HG02798 (cell line): ENCODE data around the gene KRTAP5-6.
"Not testable (repeated sequence)": the region's sequence is repeated elsewhere in the genome, so short reads cannot be mapped to it uniquely, and the experiment has no call there.

Experiments
- ATAC-seq: cut with Tn5 transposase; IDR thresholded peaks from one replicate; pipeline ENCODE4 v1.9.1; 2021; ENCODE audit warnings: mild to moderate bottlenecking; ENCODE audit not compliant: unreplicated experiment, poor library complexity

Gene KRTAP5-6

DNA sequence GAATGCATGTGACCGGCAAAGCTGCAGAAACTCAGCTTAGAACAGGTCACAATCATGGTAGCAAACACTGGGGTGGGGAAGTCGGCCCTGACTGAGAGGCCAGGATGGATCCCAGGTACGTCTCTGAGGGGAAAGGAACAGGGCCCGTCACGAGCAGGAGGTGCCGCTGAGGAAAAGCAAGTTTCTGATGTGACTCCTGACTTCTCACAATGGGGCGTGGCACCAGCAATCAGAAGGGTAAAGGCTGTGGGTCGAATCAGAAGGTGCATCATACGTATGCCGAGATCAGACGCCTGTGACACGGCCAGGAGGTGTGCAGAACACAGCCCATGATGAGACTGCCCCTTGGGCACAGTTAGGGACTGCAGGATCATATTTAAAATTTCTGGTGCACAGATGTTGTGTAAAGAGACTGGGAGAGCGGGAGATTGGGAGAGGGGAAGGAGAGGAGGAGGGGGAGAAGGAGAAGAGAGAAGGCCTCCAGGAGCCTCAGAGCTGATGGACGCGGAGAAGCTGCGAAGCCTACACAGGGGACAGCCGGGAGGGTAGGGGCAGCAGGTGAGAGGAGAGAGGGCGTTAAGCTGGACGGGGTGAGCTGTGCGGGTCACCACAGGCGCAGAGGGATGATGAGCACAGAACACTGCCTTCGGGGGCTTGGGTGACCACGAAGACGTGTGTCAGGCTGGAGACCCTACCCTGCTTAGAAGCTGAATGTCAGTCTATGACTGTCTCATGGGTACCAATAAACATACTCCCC is 36.7 kb upstream of the KRTAP5-6 start:
- ATAC-seq, result no peak

DNA sequence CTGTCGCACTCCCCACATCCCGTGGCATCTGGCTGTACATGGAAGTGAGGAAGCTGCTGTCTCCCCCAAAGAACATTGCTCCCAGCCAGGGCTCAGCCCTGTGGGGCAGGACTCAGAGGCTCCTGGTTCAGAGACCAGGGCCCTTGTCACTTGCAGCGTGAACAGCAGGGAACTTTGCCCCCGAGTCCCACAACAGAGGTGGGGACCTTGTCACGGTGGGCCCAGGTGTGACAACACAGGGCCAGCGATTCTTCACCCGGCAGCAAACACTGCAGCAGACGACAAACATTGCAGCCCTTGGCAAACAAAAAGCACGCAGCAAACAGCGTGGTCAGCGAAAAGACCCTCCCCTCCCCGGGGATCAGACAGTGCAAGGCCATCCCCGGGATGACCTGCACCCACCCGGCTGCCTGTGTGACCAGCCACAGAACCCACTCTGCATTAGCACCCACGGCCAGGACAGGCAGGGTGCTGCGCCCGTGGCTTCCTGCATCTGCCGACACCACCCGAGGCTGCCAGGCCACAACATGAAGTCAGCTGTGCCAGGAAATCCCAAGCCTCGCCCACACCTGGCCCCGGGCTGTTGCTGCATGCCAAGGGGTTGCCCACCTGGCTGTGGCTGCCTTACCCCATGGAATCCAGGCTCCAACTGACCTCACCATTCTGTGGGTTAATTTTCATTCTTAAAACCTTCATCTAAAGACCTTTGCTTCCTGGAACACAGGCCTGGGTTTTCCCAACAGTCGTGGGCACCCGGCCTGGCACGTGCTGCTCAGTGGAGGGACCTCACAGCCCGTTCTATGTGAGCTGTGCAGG is 35.3 kb upstream of the KRTAP5-6 start:
- not testable (repeated sequence) for ATAC-seq

DNA sequence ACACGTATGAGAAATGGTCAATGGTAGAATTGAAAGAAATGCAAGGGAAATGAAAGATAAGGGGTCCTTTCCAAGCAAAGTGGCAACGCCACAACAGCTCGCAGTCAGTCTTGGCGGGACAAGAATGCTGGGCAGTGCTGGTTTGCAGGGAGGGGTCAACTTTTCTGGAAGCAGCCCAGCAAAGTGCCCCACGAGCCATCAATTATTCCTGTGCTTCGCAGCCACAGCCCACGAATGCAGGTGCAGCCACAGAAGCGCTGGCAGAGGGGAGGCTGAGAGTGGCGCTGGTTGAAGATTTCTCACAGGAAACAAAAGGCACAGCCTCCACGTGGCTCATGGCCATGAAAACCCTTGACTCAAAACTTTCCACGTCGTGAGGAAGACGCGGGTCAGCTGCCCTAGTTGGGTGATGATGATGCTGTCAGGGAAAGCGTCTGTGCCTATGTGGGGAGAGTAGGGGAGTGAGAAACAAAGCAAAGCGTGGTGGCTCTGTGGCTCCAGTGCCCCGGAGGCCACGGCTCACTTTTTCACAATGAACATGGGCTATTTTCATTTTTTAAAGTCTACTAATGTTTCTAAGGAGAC is 34.2 kb upstream of the KRTAP5-6 start:
- not testable (repeated sequence) for ATAC-seq

DNA sequence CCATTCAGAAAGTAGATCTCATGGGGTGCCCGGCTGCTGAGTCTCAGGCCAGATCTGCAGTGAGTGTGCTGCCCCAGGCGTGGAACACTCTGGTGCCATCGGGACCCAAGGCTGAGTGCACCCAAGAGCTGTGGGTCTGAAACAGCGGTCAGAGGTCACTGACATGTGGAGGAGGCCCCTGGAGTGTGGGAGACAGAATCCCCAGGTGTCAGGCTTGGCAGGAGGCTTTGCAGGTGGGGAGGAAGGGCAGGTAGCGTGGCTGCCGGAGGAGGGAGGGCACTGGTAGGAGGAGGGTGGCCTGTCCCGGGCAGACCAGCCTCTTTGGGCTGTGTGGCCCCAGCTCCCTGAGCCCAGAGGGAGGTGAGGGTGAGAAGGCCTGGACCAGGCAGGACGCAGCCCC is 31.7 kb upstream of the KRTAP5-6 start:
- no peak for ATAC-seq

DNA sequence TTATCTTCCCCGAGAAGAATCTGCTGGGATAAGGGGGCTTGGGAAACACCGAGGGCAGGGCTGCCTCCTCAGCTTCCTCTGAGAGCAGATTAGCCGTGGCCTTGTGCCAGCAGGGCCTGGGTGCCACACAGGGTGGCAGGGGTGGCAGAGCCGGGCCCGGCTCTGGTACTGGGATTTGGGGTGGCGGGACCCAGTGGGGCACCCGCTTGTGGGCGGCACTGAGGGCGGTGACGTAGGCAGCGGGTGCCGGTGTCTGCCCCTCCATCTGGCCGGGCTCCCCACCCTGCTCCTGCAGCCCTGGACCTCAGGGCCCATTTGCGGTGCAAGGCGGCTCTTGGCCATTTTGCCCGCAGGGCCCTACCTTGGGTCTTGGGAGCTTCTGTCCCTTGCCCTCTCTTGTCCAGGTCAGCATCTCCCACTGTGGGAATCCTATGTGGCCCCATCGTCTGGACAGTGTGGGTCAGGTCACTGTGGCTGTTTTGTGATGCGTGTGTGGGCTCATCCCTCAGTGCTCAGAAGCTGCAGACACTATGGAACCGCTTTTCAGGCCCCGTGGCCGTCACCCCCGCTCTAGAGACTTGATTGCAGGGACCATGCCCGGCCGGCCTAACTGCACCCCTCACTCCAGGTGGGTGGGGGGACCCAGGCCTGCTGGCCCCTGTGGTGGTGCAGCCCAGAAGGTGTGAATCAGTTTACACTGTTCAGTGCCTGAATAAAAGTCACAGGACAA is 29.7 kb upstream of the KRTAP5-6 start:
- no peak for ATAC-seq

DNA sequence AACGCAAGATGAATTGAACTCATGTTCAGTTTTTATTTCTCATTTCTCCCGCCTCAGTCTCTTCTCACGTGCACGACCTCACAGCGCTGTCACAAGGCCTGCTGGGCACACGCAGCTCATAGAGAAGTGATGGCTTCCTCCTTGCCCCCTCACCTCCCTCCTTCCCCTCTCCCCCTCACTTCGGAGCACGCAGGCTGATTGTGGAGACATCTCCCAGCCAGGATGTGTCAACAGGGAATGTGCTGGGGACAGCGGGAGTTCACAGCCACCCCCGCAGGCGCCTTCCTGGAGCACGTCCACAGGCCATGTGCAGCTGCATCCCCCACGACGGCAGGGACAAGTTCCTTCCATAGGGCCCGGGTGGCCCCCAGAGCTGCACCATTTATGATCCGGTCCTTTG is 29.1 kb upstream of the KRTAP5-6 start:
- ATAC-seq, result no peak

DNA sequence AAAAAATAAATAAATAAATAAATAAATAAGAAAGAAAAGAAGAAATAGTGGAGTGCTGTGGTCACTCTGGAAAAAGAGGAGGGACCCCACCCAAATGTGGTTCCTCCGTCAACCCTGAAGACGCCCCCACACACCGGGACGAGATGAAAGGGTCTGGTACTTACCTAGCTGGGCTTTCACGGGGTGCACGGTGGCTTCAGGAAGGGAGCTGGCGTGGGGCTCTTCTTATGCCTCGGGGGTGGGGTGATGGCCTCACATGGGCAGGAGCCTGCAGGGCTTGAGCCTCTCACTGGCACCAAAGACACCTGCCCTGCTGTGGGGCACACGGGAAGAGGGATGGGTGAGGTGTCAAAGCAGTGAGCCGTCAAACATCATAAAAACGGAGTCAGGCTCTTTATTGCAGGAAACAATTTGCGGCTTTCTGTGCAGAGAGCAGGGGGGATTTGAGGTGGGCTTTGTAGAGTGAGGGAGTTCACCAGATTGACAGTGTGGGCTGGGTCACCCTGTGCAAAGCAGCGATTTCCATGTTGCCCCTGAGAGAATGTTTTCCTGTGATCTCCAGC is 28.0 kb upstream of the KRTAP5-6 start:
- no peak for ATAC-seq

DNA sequence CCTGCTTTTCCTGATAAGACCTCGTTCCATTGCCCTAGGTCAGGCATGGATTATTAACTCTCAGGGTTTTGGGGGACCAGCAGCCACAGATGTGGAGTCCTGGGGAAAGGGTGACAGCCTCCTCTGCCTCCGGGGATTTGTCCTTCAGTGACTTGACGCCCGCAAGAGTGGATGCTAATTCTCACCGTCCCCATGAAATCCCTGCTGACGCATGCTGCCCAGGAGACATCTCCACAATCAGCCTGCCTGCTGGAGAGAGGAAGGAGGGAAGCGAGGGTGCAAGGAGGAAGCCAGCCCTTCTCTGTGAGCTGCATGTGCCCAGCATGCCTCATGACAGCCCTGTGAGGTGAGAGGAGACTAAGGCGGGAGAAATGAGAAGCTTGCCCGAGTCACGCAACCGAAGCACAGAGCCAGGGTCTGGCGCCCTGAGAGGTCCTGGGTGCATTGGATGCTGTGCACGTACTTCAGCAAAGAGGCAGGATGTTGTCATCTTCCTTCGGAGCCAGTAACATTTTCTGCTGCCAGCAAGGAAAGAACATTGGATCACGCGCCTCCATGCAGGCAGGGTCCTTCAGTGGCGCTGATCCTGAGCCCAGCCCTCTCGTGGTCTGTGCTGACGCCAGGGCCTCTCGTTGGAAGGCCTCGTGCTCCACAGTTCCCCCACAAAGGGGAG is 27.3 kb upstream of the KRTAP5-6 start:
- ATAC-seq, result no peak

DNA sequence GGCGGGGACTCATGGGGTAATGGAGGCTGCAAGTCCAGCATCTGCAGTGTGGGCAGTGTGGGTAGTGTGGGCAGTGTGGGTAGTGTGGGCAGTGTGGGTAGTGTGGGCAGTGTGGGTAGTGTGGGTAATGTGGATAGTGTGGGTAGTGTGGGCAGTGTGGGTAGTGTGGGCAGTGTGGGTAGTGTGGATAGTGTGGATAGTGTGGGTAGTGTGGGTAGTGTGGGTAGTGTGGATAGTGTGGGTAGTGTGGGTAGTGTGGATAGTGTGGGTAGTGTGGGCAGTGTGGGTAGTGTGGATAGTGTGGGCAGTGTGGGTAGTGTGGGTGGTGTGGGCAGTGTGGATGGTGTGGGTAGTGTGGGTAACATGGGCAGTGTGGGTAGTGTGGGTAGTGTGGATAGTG is 26.5 kb upstream of the KRTAP5-6 start:
- ATAC-seq, result not testable (repeated sequence)

DNA sequence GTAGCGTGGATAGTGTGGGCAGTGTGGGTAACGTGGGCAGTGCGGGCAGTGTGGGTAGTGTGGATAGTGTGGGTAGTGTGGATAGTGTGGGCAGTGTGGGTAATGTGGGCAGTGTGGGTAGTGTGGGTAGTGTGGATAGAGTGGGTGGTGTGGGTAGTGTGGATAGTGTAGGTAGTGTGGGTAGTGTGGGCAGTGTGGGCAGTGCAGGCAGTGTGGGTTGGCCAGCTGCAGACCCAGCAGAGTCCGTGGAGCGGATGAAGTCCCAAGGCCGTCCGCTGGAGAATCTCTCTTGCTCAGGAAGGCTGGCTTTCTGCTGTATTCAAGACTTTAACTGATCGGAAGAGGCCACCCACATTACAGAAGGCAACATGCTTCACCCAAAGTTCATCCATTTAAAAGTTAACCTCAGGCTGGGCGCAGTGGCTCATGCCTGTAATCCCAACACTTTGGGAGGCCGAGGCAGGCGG is 26.1 kb upstream of the KRTAP5-6 start:
- ATAC-seq, result no peak

DNA sequence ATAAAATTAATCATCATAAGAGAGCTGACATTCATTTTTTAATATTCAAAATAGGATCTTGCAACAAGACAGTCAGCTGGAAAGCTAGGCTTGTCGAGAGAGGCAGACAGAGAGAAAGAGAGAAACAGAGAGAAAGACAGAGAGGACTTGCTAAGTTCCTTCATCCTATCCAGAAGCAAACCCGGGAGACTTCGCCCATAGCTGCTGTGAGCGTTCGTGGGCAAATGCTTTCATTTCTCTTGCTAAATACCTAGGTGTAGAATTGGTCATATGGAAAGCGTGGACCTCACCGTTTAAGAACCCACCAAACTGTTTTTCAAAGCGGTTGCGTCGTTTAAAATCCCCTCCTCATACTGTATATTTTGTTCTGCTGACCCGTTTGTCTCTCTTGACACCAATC is 25.3 kb upstream of the KRTAP5-6 start:
- ATAC-seq, result no peak

DNA sequence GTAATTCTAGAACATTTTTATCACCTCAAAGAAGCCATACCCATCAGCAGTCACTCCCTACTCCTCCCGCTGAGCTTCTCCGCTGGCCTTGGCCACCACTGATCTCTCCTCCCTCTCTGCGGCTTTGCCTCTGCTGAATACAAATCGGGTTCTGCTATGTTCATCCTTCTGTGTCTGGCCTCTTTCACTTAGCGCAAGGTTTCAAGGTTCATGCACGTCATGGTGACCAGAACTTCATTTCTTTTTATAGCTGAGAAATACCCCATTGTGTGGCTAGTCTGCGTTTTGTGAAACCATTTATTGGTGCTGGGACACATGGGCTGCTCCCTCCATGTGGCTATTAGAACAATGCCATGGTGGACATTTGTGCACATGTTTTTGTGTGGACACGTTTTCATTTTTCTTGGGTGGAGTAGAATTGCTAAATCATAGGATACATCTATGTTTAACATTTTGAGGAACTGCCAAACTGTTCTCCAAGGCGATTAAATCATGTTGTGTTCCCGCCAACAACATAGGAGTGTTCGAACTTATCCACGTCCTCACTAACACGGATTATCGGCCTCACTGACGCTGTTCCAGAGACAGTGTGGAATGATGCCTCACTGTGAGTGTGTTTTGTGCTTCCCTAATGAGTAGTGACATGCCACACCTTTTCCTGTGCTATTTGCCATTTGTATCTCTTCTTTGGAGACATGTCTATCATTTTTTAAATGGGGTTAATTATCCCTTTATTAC is 24.2 kb upstream of the KRTAP5-6 start:
- no peak for ATAC-seq

DNA sequence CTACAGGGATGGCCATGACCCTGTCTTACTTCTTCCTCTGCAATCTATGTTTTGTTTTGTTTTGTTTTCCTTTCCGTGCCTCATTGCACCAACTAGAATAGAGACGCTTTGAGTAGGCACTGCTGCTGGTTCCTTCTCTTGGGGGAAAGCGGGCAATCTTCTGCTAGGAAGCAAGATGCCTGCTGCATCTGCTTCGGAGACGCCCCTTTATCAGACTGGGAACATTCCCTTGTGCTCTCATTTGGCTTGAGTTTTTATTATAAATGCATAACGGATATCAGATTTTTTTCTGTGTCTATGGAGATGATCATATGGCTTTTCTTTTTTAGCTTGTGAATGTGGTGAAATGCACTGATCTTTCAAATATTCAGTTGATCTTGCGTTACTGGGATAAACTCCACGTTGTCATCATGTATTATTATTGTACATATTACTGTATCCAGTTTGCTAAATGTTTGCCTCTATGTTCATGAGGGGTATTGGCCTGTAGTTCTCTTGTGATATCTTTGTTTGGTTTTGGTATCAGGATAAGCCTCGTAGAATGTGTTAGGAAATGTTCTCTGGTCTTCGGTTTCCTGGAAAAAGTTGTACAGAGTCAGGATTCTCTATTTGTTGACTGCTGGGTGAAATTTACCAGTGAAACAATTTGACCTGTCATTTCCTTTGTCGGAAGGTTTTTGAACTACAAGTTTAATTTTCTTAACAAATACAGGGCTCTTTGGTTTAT is 23.4 kb upstream of the KRTAP5-6 start:
- no peak for ATAC-seq

DNA sequence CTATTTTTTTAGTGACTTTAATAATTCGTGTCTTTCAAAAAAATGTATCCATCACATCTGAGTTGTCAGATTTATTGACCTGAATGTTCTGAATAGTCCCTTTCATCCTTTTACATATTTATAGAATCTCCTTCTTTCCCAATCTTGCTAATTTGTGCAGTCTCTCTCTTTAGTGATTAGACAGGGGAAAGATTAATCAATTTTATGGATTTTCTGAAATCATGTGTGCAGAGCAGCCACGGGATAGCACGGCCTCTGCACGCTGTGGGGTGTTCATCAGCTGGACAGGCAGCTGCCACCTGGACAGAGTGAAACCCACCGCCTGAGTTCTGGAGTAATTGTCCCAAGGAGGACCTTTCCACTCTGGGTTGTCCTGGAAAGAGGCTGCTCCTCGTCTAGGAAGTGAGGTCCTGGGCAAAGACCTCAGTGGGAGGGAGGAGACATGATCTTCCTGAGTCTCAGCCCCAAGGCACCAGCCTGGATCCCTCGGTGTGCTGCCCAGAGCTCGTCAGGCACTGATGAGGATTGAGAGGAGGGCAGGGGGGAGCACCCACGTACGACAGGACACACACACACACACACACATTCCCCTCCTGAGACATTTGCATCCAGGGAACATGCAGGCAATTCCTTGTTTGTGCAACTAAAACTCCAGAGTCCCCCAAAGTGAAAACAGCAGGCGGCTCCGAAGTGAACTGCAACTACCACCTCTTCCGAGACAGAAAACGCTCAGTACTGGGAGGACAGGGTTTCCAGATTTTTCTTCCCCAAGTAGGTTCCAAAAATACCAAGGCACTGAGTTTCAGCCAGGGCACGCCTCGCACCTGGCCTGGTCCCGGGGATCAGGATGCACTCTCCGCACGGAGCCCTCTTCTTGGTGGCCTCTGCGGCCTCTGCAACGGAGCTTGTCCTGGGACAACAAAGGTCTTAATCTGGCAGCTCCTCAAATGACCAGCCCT is 22.5 kb upstream of the KRTAP5-6 start:
- ATAC-seq, result no peak

DNA sequence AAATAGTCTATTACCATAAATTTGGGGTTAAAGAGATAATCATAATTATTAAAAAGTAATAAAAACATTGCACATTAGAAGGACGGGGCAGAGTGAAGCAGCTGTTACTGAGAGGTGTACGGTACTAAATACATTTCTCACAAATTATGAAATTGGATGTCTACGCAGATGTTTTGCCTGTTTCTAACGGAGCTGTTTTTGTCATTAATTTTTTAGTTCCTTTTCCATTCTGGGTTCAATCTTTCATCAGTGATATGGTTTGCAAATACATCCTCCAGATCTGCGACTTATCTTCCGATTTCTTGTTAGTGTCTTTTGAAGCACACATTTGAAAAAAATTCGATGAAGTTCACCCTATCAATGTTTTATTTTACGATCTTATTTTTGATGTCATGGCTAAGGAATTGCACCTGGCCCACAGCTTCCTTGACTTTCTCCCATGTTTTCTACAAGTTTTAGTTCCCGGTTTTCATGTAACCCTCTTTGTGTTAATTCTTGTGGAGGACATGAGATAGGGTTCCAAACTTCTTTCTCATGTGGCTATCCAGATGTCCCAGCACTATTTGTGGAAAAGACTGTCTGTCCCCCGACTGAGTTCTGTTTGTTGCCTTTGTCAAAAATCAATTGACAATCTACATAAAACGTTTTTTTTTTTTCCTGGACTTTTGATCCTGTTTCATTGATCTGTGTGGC is 21.3 kb upstream of the KRTAP5-6 start:
- ATAC-seq, result no peak

DNA sequence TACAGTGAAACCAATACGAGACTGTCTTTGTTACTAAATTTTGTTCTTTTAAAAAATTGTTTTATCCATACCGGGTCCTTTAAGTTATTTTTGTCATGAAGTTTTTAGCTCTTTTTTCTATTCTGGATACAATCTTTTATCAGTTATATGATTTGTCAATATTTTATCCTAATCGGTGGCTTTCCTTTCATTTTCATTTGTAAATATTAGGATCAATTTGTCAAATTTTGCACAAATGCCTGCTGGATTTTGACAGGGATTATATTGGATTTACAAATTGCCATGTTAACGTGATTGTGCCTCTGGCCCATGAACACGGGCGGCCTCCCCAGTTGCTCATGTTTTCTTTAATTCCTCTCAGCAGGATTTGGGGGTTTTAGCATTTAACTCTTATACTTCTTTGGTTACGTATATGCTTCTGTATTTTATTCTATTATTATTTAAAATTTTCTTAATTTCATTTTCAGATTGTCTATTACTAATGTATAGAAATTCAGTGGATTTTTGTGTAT is 20.7 kb upstream of the KRTAP5-6 start:
- no peak for ATAC-seq

DNA sequence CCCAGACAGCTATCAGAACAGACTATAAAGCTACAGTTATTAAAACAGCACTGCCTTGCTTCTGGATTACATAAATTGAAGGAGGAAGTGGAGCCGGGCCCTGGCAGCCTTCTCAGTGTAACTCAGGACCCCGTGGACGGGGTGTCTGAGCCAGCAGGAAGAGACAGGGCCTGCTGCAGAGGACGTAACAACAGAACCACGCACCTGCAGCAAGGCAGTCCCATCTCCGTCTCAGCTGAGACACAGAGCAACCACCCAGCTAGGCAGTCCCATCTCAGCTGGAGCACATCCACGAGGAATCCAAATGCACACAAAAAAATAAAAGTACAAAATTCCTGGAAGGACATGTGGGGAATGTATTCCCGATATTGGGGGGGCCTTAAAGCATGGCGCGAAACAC is 17.1 kb upstream of the KRTAP5-6 start:
- ATAC-seq, result no peak
